GM21381 (cell line): ENCODE results near the gene BRF1.

ENCODE experiments used
- ATAC-seq: cut with Tn5 transposase; IDR thresholded peaks from one replicate; pipeline ENCODE4 v1.9.1; 2021; ENCODE audit warnings: mild to moderate bottlenecking, moderate library complexity; ENCODE audit not compliant: unreplicated experiment

Gene BRF1

DNA sequence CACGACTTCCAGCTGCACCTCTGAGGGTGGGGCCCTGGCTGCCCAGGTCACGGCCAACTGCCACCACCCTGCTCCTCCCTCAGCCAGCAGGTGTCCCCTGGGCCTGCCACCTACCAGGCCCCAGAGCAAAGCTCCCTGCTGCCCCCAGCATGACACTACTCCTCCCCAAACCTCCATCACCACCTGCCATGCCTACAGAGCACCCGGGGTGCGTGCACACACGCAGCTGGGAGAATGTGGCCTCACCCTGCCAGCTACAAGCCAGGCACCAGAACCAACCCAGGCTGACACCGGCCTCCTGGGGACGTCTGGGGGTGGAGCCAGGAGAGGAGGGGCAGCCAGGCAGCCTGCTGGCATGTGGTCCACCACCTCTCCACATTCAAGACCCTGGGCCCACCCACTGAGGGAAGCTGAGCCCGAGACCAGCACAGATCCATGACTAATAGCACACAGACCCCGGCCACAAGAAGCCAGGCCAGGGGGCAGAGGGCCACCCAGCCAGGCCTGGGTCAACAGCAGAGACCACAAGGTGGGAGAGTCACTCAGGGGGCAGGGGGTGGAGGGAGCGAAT, 135.6 kb downstream of the BRF1 start:
- ATAC-seq = no peak

DNA sequence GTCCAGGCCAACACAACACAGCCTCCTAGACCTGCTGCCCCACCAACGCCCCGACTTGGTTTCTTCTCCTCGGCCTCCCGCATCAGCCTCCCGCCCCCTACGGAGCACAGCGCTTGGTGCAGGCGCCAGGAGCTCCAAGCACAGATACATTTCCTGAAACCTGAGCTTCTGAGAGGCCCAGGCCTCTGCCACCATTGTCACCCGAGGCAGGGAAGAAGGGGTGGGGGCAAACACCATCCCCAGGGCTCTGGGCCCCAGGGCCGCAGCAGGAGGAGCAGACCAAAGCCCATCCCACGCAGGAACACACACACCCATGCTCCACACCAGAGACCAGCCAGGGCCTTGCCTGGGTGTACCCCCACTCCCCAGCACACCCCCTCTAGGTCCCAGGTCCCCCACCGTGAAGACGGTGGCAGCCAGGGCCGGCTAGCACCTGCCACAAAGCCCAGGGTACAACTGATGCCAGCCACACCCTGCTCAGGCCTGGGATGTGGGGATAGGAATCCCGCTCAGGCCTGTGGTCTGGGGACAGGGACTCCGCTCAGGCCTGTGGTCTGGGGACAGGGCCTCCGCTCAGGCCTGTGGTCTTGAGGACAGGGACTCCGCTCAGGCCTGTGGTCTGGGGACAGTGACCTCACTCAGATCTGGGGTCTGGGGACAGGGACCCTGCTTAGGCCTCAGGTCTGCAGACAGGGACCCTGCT, 137.6 kb downstream of the BRF1 start:
- ATAC-seq = no peak

DNA sequence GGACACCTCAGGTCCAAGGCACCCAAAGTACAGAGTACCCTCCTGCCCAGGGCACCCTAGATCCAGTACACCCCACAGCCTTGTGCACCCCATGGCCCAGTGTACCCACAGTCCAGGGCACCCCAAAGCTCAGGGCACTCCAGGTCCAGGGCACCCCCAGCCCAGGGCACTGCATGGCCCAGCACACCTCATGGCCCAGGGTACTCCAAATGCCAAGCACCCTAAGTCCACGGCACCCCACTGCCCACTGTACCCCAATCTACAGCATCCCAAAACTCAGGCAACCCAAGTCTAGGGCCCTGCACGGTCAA, 138.2 kb downstream of the BRF1 start:
- no peak for ATAC-seq

DNA sequence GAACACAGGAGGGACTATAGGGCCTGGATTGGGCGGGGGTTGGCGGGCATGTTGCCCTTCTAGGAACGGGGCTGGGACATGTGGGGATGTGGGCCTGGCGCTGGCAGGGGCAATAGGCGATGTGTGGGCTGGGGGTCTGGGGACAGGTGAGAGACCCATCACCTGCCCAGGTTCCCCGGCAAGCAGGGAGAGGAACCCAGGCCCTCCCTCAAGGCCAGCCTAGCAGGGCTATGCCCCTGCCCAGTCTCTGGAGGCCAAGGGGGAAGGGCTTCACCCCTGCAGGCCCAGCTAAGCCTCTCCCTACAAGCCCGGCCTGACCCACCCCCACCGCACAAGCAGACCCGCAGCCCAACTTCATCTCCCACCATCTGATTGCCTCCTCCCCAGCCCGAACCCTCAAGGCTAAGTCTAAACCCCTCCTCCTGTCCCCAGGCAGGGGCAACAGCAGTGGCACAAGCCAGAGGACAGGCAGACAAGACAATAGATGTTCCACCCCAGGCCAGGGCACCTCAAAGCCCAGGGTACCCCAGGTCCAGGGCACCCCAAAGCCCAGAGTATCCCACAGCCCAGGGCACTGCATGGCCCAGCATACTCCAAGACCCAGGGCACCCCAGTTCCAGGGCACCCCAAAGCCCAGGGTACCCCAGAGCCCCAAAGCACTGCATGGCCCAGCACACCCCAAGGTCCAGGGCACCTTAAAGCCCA, 138.7 kb downstream of the BRF1 start:
- no peak for ATAC-seq

DNA sequence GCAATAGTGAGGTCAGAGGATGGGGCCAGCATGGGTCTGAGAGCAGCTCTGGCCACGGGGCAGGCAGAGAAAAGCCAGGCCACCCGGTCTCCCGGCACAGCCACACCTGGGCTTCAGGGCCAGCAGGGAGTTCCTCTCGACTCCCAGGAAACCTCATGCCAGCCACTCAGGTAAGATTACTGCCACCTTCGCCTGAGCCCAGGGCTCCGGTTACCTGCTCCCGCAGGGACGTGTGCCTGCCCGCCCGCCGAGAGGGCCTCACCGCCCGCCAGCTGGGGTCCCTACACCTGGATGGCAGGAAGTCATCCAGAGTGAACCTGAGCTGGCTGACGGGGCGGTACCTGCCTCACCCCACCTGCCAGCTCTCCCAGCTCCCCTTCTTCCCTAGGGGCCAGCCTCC, 139.5 kb downstream of the BRF1 start:
- no peak for ATAC-seq

DNA sequence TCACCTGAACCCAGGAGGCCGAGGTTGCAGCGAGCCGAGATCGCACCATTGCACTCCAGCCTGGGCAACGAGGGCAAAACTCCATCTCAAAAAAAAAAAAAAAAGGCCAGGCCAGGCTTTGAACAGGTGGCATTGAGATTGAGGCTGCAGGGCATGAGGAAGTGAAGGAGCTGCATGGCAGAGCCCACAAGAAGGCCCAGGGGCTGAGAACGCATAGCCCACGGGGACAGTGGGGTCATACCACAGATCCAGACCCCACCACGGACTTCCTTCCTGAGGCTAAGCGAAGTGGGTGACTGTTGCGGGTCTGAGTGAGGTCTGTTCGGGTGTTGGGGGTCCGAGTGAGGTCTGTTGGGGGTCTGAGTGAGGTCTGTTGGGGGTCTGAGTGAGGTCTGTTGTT, 140.0 kb downstream of the BRF1 start:
- ATAC-seq = no peak

DNA sequence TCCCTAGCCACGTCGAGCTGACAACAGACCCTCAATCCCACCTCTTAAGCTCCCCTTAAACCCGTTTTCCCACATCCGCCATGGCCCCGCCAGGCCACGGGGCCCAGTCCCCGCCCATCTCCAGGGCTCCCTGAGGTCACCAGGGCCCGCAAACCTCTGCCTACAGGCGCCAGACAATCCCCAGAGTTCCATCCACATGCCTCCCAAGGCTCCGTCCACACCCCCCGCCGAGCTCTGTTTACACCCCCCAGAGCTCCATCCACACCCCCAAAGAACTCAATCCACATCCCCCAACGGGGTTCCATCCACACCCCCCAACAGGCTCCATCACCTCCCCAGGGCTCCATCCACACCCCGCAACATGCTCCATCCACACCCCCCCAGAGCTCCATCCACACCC, 141.5 kb downstream of the BRF1 start:
- ATAC-seq = no peak
